ENCODE data around the gene GRAP2. TPM values are rescaled to one million over a fixed set of nuclear protein-coding genes. Genes with fewer than 3 reads are reported as not detected.

Gene GRAP2
- total and polyA plus RNA-seq, 10 of the 15 experiments (the other 5 are each of a cell fraction or from before 2014, with no cell fraction given): 3.3 to 79.1 (median 59.6) TPM

DNA sequence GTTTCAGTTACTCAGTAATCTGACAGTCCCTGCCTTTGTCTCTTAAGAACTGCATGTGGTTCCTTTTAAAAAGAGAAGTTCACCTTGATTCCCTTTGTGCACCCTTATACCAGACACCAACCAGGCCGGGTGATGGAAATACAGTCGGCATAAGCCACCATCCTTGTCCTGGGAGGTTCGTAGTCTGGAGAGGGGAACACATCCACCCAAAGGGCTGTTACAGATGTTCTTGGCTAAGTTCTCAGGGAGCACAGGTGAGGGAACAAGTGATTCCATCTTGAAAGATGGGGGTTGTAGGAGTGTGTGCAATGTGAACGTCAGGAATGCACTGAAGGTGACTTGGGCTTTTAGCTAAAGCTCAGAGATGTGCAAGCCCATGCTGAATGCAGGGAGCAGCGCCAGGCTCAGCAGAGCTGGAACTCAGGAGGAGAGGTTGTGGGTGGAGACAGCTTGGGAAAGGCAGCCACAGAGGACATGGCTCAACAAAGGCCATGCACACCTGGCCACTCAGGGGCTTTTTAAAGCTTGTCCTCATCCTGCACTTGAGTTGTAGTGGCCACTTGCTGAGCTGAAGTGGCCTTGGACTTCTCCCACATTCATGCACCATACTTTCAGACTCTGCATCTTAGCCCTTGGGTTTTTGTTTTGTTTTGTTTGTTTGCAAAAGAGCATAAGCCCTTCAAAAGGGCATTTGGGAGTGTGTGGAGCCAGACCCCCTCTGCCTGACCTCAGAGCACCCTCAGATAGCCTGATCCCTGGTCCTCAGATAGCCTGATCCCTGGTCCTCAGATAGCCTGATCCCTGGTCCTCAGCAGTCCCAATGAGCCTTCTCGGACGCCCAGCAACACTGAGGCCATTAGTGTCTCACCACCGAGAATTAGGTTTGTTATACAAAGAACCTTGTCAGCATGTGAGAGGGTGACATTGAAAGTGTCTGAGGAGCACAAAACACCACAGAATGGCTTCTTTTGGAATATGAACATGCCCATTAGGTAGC is 46.6 kb downstream of the GRAP2 start:
- WGBS (ENCODE audit: insufficient coverage, insufficient replicate concordance, low lambda C conversion rate, missing lambda C conversion rate): 58% methylated on average over 8 of the region's 8 CpGs
- no peak overlapping the region for H3K9ac ChIP-seq (ENCODE audit: control insufficient read depth, insufficient read depth, low read length)
- no peak overlapping the region for H2AFZ ChIP-seq (ENCODE audit: control insufficient read depth, low read depth, low read length)
- H3K4me1 ChIP-seq (ENCODE audit: control insufficient read depth, insufficient read depth, low read length): peaks cover 53% of the 10 kb centered on the region
- DNase-seq (ENCODE audit: low read depth, low spot score): no peak
- POLR2A ChIA-PET: interaction anchor here (1.0 to 2.3 kb wide), 3 partner anchors 35 to 41 kb away, joined by 5 to 9 read pairs (median 7); no protein-coding TSS in a partner anchor
- H3K4me2 ChIP-seq (ENCODE audit: control insufficient read depth, insufficient read depth): peak overlapping the region; percentile 80
- CTCF ChIA-PET: interaction anchor here (1.3 to 3.0 kb wide), 5 partner anchors 15 to 413 kb away, joined by 3 to 11 read pairs (median 5); no protein-coding TSS in a partner anchor
- H3K4me3 ChIP-seq: no peak overlapping the region
- SMC1A ChIA-PET (ENCODE audit: uncharacterized antibody, unreplicated experiment): interaction anchor here (0.9 to 3.3 kb wide), 10 partner anchors 9 to 181 kb away, joined by 3 to 32 read pairs (median 4); no protein-coding TSS in a partner anchor
- no peaks in the 10 kb centered on the region for H3K27me3 ChIP-seq (replicated peaks in 1 of 2; ENCODE audit: control insufficient read depth in 2 of 2, insufficient read depth in 2 of 2, low read length in 1 of 2)
- peaks cover 10 to 35% of the 10 kb centered on the region in 2 experiments for H3K36me3 ChIP-seq (ENCODE audit: control insufficient read depth in 2 of 2, insufficient read depth in 2 of 2, low read length in 1 of 2)
- no peaks in the 10 kb centered on the region; the same call in 2 of the 3 replicates for H3K9me3 ChIP-seq (replicated peaks; ENCODE audit: control insufficient read depth, insufficient read depth, low read length)
- in situ Hi-C loops (cut with MboI): no loop called here
- TF ChIP-seq BACH1 (IDR thresholded peaks at IDR 0.05; ENCODE audit: borderline replicate concordance): no peak
- TF ChIP-seq MEF2B (IDR thresholded peaks at IDR 0.05; ENCODE audit: partially characterized antibody, poor library complexity, severe bottlenecking): peak; percentile 1
- TF ChIP-seq, protein P1, sequence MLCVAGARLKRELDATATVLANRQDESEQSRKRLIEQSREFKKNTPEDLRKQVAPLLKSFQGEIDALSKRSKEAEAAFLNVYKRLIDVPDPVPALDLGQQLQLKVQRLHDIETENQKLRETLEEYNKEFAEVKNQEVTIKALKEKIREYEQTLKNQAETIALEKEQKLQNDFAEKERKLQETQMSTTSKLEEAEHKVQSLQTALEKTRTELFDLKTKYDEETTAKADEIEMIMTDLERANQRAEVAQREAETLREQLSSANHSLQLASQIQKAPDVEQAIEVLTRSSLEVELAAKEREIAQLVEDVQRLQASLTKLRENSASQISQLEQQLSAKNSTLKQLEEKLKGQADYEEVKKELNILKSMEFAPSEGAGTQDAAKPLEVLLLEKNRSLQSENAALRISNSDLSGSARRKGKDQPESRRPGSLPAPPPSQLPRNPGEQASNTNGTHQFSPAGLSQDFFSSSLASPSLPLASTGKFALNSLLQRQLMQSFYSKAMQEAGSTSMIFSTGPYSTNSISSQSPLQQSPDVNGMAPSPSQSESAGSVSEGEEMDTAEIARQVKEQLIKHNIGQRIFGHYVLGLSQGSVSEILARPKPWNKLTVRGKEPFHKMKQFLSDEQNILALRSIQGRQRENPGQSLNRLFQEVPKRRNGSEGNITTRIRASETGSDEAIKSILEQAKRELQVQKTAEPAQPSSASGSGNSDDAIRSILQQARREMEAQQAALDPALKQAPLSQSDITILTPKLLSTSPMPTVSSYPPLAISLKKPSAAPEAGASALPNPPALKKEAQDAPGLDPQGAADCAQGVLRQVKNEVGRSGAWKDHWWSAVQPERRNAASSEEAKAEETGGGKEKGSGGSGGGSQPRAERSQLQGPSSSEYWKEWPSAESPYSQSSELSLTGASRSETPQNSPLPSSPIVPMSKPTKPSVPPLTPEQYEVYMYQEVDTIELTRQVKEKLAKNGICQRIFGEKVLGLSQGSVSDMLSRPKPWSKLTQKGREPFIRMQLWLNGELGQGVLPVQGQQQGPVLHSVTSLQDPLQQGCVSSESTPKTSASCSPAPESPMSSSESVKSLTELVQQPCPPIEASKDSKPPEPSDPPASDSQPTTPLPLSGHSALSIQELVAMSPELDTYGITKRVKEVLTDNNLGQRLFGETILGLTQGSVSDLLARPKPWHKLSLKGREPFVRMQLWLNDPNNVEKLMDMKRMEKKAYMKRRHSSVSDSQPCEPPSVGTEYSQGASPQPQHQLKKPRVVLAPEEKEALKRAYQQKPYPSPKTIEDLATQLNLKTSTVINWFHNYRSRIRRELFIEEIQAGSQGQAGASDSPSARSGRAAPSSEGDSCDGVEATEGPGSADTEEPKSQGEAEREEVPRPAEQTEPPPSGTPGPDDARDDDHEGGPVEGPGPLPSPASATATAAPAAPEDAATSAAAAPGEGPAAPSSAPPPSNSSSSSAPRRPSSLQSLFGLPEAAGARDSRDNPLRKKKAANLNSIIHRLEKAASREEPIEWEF (IDR thresholded peaks at IDR 0.05; ENCODE audit: insufficient replicate concordance, low read depth, low read length): no peak
- TF ChIP-seq ZBTB33 (IDR thresholded peaks at IDR 0.05): no peak
- TF ChIP-seq RAD51 (IDR thresholded peaks at IDR 0.05): no peak
- peak; percentile 28; the same call in 1 of the 2 replicates for TF ChIP-seq ZNF24 (IDR thresholded peaks at IDR 0.05)
- no peak for TF ChIP-seq RAD21 (IDR thresholded peaks at IDR 0.05; ENCODE audit: insufficient read depth, low read depth, low read length)
- TF ChIP-seq HCFC1 (IDR thresholded peaks at IDR 0.05; ENCODE audit: low read length): no peak
- no peak overlapping the region for H3K27ac ChIP-seq (ENCODE audit: control insufficient read depth, insufficient read depth)
- no peak for FAIRE-seq
- H3K79me2 ChIP-seq (ENCODE audit: control insufficient read depth, insufficient read depth, low read length): peaks cover 34% of the 10 kb centered on the region
- peak; percentile 75 for ATAC-seq
- no TSS peak for BruUV-seq (replicated peaks)
- H4K20me1 ChIP-seq (ENCODE audit: control insufficient read depth, insufficient read depth): peaks cover 10% of the 10 kb centered on the region; the same call in 1 of the 2 replicates
- RAD21 ChIA-PET (ENCODE audit: unreplicated experiment): interaction anchor here (1.1 to 2.8 kb wide), 6 partner anchors 10 to 75 kb away, joined by 3 to 14 read pairs (median 6); partner anchors contain the start of gene GRAP2
- intact Hi-C loops (cut with micrococcal nuclease; ENCODE audit: unreplicated experiment): no loop called here
